CD8-positive, alpha-beta memory T cell (primary cell): Measurements from ENCODE around the gene POGLUT2. TPM values are rescaled to one million over a fixed set of nuclear protein-coding genes. Genes with fewer than 3 reads are reported as not detected.

Experiments used
- CTCF ChIA-PET: fragments of 350-600 bp; sonication (Branson Sonifier 250); formaldehyde crosslinking; loops from one replicate; lab custom pipeline; 2021; ENCODE audit warnings: antibody characterized with exemption; lab: Charles Lee
- POLR2A ChIA-PET: fragments of 350-600 bp; sonication (Branson Sonifier 250); formaldehyde crosslinking; loops from one replicate; lab custom pipeline; 2021; ENCODE audit warnings: antibody characterized with exemption; lab: Charles Lee
- DNase-seq, 5 donors: peaks; one replicate each; pipeline versions ENCODE4 v3.0.0 to v3.0.0-alpha.2; 2020 to 2022; ENCODE audit warnings: mixed read lengths in 1 of 5
- H3K27ac ChIP-seq: one replicate; pipeline ENCODE4 v1.7.0; 2013; ENCODE audit warnings: low read depth, mild to moderate bottlenecking, low read length, moderate library complexity
- H3K27me3 ChIP-seq: 2 replicates; pipeline ENCODE4 v1.7.0; 2013; ENCODE audit warnings: low read length, mild to moderate bottlenecking; ENCODE audit not compliant: insufficient read depth, poor library complexity, severe bottlenecking
- H3K36me3 ChIP-seq: 2 replicates; pipeline ENCODE4 v1.7.0; 2013; ENCODE audit warnings: mild to moderate bottlenecking, low read length, moderate library complexity; ENCODE audit not compliant: insufficient read depth
- H3K4me1 ChIP-seq: 2 replicates; pipeline ENCODE4 v1.7.0; 2013; ENCODE audit warnings: mild to moderate bottlenecking, low read length, moderate library complexity; ENCODE audit not compliant: insufficient read depth
- H3K4me3 ChIP-seq: 2 replicates; pipeline ENCODE4 v1.7.0; 2013; ENCODE audit warnings: mild to moderate bottlenecking, low read length
- H3K9me3 ChIP-seq: 2 replicates; pipeline ENCODE4 v1.7.0; 2013; ENCODE audit warnings: mild to moderate bottlenecking, low read length
- H3K27ac Mint-ChIP-seq, 8 donors: one replicate each; pipeline ENCODE4 v1.8.0; 2020 to 2021; ENCODE audit warnings: mixed read lengths in 8 of 8, mild to moderate bottlenecking in 6 of 8, inconsistent platforms in 3 of 8, moderate library complexity in 3 of 8
- H3K27me3 Mint-ChIP-seq, 2 donors: one replicate each; pipeline ENCODE4 v1.8.0; 2020 to 2021; ENCODE audit warnings: mixed read lengths in 2 of 2, mild to moderate bottlenecking in 1 of 2, moderate library complexity in 1 of 2
- H3K36me3 Mint-ChIP-seq, 3 donors: one replicate each; pipeline ENCODE4 v1.8.0; 2020 to 2021; ENCODE audit warnings: mixed read lengths in 3 of 3, inconsistent platforms in 1 of 3, mild to moderate bottlenecking in 1 of 3
- H3K4me1 Mint-ChIP-seq, 3 donors: one replicate each; pipeline ENCODE4 v1.8.0; 2020 to 2021; ENCODE audit warnings: mixed read lengths in 3 of 3, inconsistent platforms in 1 of 3, mild to moderate bottlenecking in 1 of 3
- H3K4me3 Mint-ChIP-seq, 7 donors: one replicate each; pipeline ENCODE4 v1.8.0; 2020 to 2021; ENCODE audit warnings: mixed read lengths in 7 of 7, mild to moderate bottlenecking in 6 of 7, moderate library complexity in 4 of 7, inconsistent platforms in 2 of 7
- H3K9me3 Mint-ChIP-seq, 5 donors: one replicate each; pipeline ENCODE4 v1.8.0; 2020 to 2022; ENCODE audit warnings: mixed read lengths in 5 of 5, mild to moderate bottlenecking in 3 of 5, moderate library complexity in 2 of 5, inconsistent platforms in 1 of 5
- polyA plus RNA-seq: library from polyadenylated mRNA; unstranded; fragments of 300-500 nt; fragmentation: Illumina TruSeq; gene quantifications from one replicate; pipeline ENCODE4 v1.2.3, GENCODE V29; 2021
- total RNA-seq, 2 experiments: library from RNA; stranded (reverse); gene quantifications; one replicate each; pipeline ENCODE4 v1.2.3, GENCODE V29; 2021

POGLUT2 gene
- total and polyA plus RNA-seq, 3 experiments from 2014 or later: 2.5 to 15.8 (median 13.5) TPM

DNA sequence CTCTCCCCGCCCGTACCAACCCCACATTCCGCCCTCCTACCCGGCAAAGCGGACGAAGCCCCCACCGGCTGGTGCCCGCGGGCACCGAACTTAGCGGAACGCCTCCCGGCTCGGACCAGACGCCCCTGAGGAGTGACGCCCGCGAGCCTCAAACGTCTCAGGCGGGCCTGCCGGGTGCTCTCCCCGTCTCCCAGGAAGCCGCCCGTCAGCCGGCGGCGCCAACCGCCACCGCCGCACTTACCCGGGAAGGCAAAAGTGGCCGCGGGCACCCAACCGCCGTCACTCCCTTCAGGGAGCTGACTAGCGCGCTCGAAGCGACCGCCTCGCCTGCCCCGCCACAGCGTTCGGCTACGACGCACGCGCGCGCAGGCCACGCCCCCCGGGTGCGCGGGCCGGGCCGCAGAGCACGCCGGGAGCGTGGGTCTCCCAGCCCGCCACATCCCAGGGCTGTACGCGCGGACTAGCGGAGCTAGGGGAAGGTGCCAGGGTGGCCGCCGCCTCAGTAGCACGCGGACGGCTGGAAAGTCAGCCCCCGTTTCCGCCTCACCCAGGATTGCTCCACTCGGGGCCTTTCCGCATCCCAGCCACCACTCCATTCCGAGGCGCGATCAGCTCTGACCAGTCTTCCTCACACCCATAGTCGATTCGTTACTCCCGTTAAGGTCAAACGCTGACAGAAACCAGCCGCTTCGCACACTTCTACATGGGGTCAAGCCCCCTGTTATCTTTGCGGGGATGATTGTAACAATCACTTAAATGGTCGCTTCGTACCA is 25.1 kb downstream of the POGLUT2 start, which contains the start of gene TEX30:
TEX30 (minus strand) TSS at position 346 of the 773 bp plus-strand sequence. CDS start 3,760 bp downstream, outside the sequence.
- CTCF ChIA-PET: interaction anchor here (1.3 to 4.1 kb wide), 6 partner anchors 12 to 182 kb away, joined by 3 to 28 read pairs (median 5); partner anchors contain the start of genes BIVM, ERCC5 and POGLUT2
- POLR2A ChIA-PET: interaction anchor here (0.7 to 2.6 kb wide), 6 partner anchors 12 to 1134 kb away, joined by 3 to 28 read pairs (median 8); partner anchors contain the start of genes ERCC5 and TPP2
- Mint-ChIP-seq H3K4me1 (peaks cover 35 to 52% (median 49%) of the 10 kb centered on the region in 3 donors), H3K4me3 (peak within 1 kb of the TSS; percentile 88 to 96 (median 92)), H3K36me3 (peaks cover 0 to 3% (median 0%) of the 10 kb centered on the region in 3 donors), H3K27ac (peak within 1 kb of the TSS; percentile 65 to 98 (median 95)), H3K27me3 (peaks cover 0 to 3% of the 10 kb centered on the region in 2 donors), H3K9me3 (no peaks in the 10 kb centered on the region)
- Histone ChIP-seq H3K27ac (peak within 1 kb of the TSS; percentile 77), H3K9me3 (no peaks in the 10 kb centered on the region), H3K4me1 (peaks cover 5% of the 10 kb centered on the region), H3K36me3 (no peaks in the 10 kb centered on the region), H3K27me3 (no peaks in the 10 kb centered on the region), H3K4me3 (peak within 1 kb of the TSS; percentile 87)
- peak; percentile 80 to 91 (median 90) for DNase-seq

DNA sequence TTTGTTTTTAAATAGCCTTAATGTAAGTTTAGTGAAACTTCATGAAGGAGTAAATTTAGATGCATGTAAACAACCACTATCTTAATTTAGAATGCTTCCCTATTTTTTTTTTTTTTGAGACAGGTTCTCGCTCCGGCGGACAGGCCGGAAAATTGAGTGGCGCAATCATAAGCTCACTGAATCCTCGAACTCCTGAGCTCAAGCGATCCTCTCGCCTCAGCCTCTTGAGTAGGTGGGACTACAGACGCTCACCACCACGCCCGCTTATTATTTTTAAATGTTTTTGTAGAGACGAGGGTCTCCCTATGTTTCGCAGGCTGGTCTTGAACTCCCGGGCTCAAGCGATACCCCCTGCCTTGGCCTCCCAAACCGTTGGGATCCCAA is 26.7 kb downstream of the POGLUT2 start:
- H3K27me3 ChIP-seq: no peaks in the 10 kb centered on the region
- H3K27ac ChIP-seq: no peak overlapping the region
- ChIA-PET CTCF (interaction anchor here (0.9 to 4.1 kb wide), 3 partner anchors 28 to 180 kb away, joined by 3 to 28 read pairs (median 5); partner anchors contain the start of genes BIVM, ERCC5 and POGLUT2), POLR2A (no interaction called here)
- DNase-seq: no peak
- H3K4me3 ChIP-seq: no peak overlapping the region
- Mint-ChIP-seq H3K4me3 (peak overlapping the region; percentile 88 to 96 (median 92)), H3K27ac (peak overlapping the region in 4 of 8 donors; percentile 60 to 87 (median 66)), H3K27me3 (peaks cover 0 to 3% of the 10 kb centered on the region in 2 donors), H3K36me3 (peaks cover 0 to 4% (median 0%) of the 10 kb centered on the region in 3 donors), H3K4me1 (peaks cover 29 to 45% (median 44%) of the 10 kb centered on the region in 3 donors), H3K9me3 (no peaks in the 10 kb centered on the region)
- H3K36me3 ChIP-seq: no peaks in the 10 kb centered on the region
- no peaks in the 10 kb centered on the region for H3K9me3 ChIP-seq
- peaks cover 5% of the 10 kb centered on the region for H3K4me1 ChIP-seq

- peaks cover 5% of the 10 kb centered on the region for H3K4me1 ChIP-seq
- no peak overlapping the region for H3K4me3 ChIP-seq
- Mint-ChIP-seq H3K9me3 (no peaks in the 10 kb centered on the region), H3K4me1 (peaks cover 29 to 45% (median 44%) of the 10 kb centered on the region in 3 donors), H3K4me3 (peak overlapping the region; percentile 54 to 96 (median 91)), H3K27me3 (peaks cover 0 to 3% of the 10 kb centered on the region in 2 donors), H3K27ac (peak overlapping the region in 4 of 8 donors; percentile 10 to 65 (median 64)), H3K36me3 (peaks cover 0 to 5% (median 0%) of the 10 kb centered on the region in 3 donors)
- DNase-seq: no peak
- H3K36me3 ChIP-seq: no peaks in the 10 kb centered on the region
- ChIA-PET CTCF (interaction anchor here (1.1 to 4.1 kb wide), 3 partner anchors 28 to 180 kb away, joined by 3 to 28 read pairs (median 5); partner anchors contain the start of genes BIVM and POGLUT2), POLR2A (no interaction called here)
- no peak overlapping the region for H3K27ac ChIP-seq
- no peaks in the 10 kb centered on the region for H3K27me3 ChIP-seq
- H3K9me3 ChIP-seq: no peaks in the 10 kb centered on the region
These were observed 27.3 kb downstream of the POGLUT2 start for GRCh38 chr13:102771298-102772041.

DNA sequence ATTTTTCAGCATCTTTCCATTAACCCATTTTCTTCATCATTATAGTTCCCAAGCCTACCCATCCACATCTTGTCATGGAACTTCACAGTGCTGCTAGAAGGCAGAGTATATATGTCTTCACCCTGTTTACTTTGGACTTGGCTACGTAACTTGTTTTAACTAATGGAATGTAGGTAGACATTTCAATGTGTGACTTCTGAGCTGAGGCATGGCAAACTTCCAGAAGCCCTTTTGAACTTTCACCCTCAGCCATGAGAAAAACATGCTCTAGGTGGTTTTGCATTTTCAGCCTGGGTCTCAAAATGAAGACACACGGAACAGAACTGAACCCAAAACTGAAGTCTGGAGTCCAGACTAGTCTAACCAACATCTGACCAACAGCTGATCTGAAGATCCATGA is 28.3 kb downstream of the POGLUT2 start:
- CTCF ChIA-PET: interaction anchor here (1.1 kb wide), 1 partner anchor 29 kb away, joined by 3 read pairs; no protein-coding TSS in a partner anchor
- H3K4me1 Mint-ChIP-seq: peaks cover 29 to 45% (median 44%) of the 10 kb centered on the region in 3 donors

GRCh38 chr13:102769679-102770078 is 29.1 kb downstream of the POGLUT2 start:
- peaks cover 26 to 44% (median 40%) of the 10 kb centered on the region in 3 donors for H3K4me1 Mint-ChIP-seq
- POLR2A ChIA-PET: no interaction called here
- CTCF ChIA-PET: no interaction called here

More for the DNA sequence above, 28.3 kb downstream of the POGLUT2 start:
- no peak overlapping the region for H3K4me3 ChIP-seq
- H3K9me3 ChIP-seq: no peaks in the 10 kb centered on the region
- no peaks in the 10 kb centered on the region for H3K36me3 ChIP-seq
- Mint-ChIP-seq H3K9me3 (no peaks in the 10 kb centered on the region), H3K27ac (peak overlapping the region in 1 of 8 donors; percentile 4), H3K4me3 (peak overlapping the region in 1 of 7 donors; percentile 53), H3K36me3 (peaks cover 0 to 7% (median 0%) of the 10 kb centered on the region in 3 donors), H3K27me3 (peaks cover 0 to 3% of the 10 kb centered on the region in 2 donors)
- DNase-seq: no peak
- POLR2A ChIA-PET: no interaction called here
- no peak overlapping the region for H3K27ac ChIP-seq
- H3K4me1 ChIP-seq: peaks cover 5% of the 10 kb centered on the region
- no peaks in the 10 kb centered on the region for H3K27me3 ChIP-seq

DNA sequence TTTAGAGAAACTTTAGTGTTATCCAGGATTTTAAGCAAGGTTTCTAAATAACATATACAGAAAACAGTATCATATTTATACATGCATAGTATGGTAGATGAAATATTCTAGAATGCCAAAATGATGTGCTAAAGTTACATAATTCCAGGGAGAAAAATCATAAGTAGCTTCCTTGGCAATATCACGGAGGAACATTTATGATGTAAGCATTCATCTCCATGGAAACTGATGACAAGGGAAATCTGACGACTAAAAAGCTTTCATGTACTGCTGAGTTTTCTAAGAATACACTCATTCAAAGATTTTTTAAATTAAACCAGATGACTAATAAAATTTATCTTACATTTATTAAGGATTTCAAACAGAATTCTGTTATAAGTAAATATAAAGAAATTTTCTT is 29.9 kb downstream of the POGLUT2 start:
- Mint-ChIP-seq H3K4me1 (peaks cover 22 to 37% (median 32%) of the 10 kb centered on the region in 3 donors), H3K9me3 (no peaks in the 10 kb centered on the region), H3K36me3 (peaks cover 0 to 7% (median 0%) of the 10 kb centered on the region in 3 donors), H3K27ac (no peak overlapping the region), H3K4me3 (no peak overlapping the region), H3K27me3 (peaks cover 0 to 3% of the 10 kb centered on the region in 2 donors)
- Histone ChIP-seq H3K36me3 (no peaks in the 10 kb centered on the region), H3K9me3 (no peaks in the 10 kb centered on the region), H3K27ac (no peak overlapping the region), H3K4me1 (no peaks in the 10 kb centered on the region), H3K4me3 (no peak overlapping the region), H3K27me3 (no peaks in the 10 kb centered on the region)
- CTCF ChIA-PET: no interaction called here
- POLR2A ChIA-PET: no interaction called here
- DNase-seq: no peak

More at GRCh38 chr13:102769679-102770078, 29.1 kb downstream of the POGLUT2 start:
- H3K27ac ChIP-seq: no peak overlapping the region
- H3K36me3 ChIP-seq: no peaks in the 10 kb centered on the region
- no peaks in the 10 kb centered on the region for H3K27me3 ChIP-seq
- Mint-ChIP-seq H3K27ac (no peak overlapping the region), H3K36me3 (peaks cover 0 to 8% (median 0%) of the 10 kb centered on the region in 3 donors), H3K9me3 (no peaks in the 10 kb centered on the region), H3K27me3 (peaks cover 0 to 3% of the 10 kb centered on the region in 2 donors), H3K4me3 (peak overlapping the region in 1 of 7 donors; percentile 53)
- no peak overlapping the region for H3K4me3 ChIP-seq
- DNase-seq: no peak
- no peaks in the 10 kb centered on the region for H3K9me3 ChIP-seq
- peaks cover 5% of the 10 kb centered on the region for H3K4me1 ChIP-seq

DNA sequence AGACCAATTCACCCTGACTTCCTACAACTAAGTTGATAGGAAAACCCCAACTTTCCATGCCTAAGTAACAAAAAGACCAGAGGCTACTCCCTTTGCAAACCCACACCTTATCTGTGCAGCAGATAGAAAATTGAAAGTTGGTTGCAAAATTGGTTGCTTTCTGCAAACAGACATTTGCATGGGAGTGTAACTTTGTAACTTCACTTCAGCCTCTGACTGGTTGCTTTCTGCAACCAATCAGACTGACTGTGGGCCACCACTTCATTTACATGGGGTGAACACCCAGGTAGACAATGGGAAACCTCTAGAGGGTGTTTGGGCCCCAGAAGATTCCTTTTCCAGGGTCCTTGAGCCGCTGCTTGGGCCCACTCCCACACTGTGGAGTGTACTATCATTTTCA is 35.0 kb downstream of the POGLUT2 start:
- no peaks in the 10 kb centered on the region for H3K9me3 Mint-ChIP-seq
- H3K27me3 ChIP-seq: no peaks in the 10 kb centered on the region
- no peak overlapping the region for H3K27ac ChIP-seq
- no peaks in the 10 kb centered on the region for H3K4me1 ChIP-seq
- CTCF ChIA-PET: no interaction called here
- DNase-seq: no peak
- H3K4me3 ChIP-seq: no peak overlapping the region
- POLR2A ChIA-PET: no interaction called here
- no peak overlapping the region for H3K4me3 Mint-ChIP-seq
- peaks cover 0 to 5% (median 0%) of the 10 kb centered on the region in 3 donors for H3K36me3 Mint-ChIP-seq
- H3K27ac Mint-ChIP-seq: no peak overlapping the region
- no peaks in the 10 kb centered on the region for H3K4me1 Mint-ChIP-seq
- H3K36me3 ChIP-seq: no peaks in the 10 kb centered on the region
- no peaks in the 10 kb centered on the region for H3K9me3 ChIP-seq
- H3K27me3 Mint-ChIP-seq: no peaks in the 10 kb centered on the region
